ENCODE results near the gene FHIP1B.

The FHIP1B gene

GRCh38 chr11:6237761-6238302, 3.4 kb upstream of the FHIP1B start:
- Histone ChIP-seq H3K4me1 (ENCODE audit: insufficient read depth, low read length) (no peaks in the 10 kb centered on the region), H3K9me3 (ENCODE audit: insufficient read depth, low read depth, low read length) (no peaks in the 10 kb centered on the region), H3K27ac (ENCODE audit: low read length) (no peak overlapping the region), H3K4me3 (ENCODE audit: low read length) (no peak overlapping the region), H3K36me3 (ENCODE audit: insufficient read depth, low read depth, low read length) (no peaks in the 10 kb centered on the region), H3K27me3 (ENCODE audit: insufficient read depth, low read length) (no peaks in the 10 kb centered on the region), H3K9ac (ENCODE audit: low read depth, low read length) (no peak overlapping the region)

- Histone ChIP-seq H3K36me3 (ENCODE audit: insufficient read depth, low read depth, low read length) (no peaks in the 10 kb centered on the region), H3K27ac (ENCODE audit: low read length) (no peak overlapping the region), H3K4me1 (ENCODE audit: insufficient read depth, low read length) (no peaks in the 10 kb centered on the region), H3K9ac (ENCODE audit: low read depth, low read length) (no peak overlapping the region), H3K27me3 (ENCODE audit: insufficient read depth, low read length) (no peaks in the 10 kb centered on the region), H3K9me3 (ENCODE audit: insufficient read depth, low read depth, low read length) (no peaks in the 10 kb centered on the region), H3K4me3 (ENCODE audit: low read length) (no peak overlapping the region)
These were observed 2.8 kb upstream of the FHIP1B start for GRCh38 chr11:6237266-6237665.

GRCh38 chr11:6233984-6234386, 451 bp downstream of the FHIP1B start:
- Histone ChIP-seq H3K27me3 (ENCODE audit: insufficient read depth, low read length) (no peaks in the 10 kb centered on the region), H3K27ac (ENCODE audit: low read length) (no peak overlapping the region), H3K9ac (ENCODE audit: low read depth, low read length) (peak overlapping the region; percentile 82; the same call in 1 of the 2 replicates), H3K4me3 (ENCODE audit: low read length) (peak overlapping the region; percentile 83), H3K4me1 (ENCODE audit: insufficient read depth, low read length) (no peaks in the 10 kb centered on the region), H3K9me3 (ENCODE audit: insufficient read depth, low read depth, low read length) (no peaks in the 10 kb centered on the region), H3K36me3 (ENCODE audit: insufficient read depth, low read depth, low read length) (no peaks in the 10 kb centered on the region)

GRCh38 chr11:6232899-6233298, 1.5 kb downstream of the FHIP1B start:
- no peaks in the 10 kb centered on the region for H3K4me1 ChIP-seq (ENCODE audit: insufficient read depth, low read length)
- no peaks in the 10 kb centered on the region for H3K27me3 ChIP-seq (ENCODE audit: insufficient read depth, low read length)
- H3K9ac ChIP-seq (ENCODE audit: low read depth, low read length), result no peak overlapping the region
- no peaks in the 10 kb centered on the region for H3K9me3 ChIP-seq (ENCODE audit: insufficient read depth, low read depth, low read length)
- H3K27ac ChIP-seq (ENCODE audit: low read length), result no peak overlapping the region
- H3K36me3 ChIP-seq (ENCODE audit: insufficient read depth, low read depth, low read length), result no peaks in the 10 kb centered on the region
- H3K4me3 ChIP-seq (ENCODE audit: low read length), result no peak overlapping the region

- Histone ChIP-seq H3K27ac (ENCODE audit: low read length) (no peak overlapping the region), H3K36me3 (ENCODE audit: insufficient read depth, low read depth, low read length) (no peaks in the 10 kb centered on the region), H3K9me3 (ENCODE audit: insufficient read depth, low read depth, low read length) (no peaks in the 10 kb centered on the region), H3K4me3 (ENCODE audit: low read length) (no peak overlapping the region), H3K27me3 (ENCODE audit: insufficient read depth, low read length) (no peaks in the 10 kb centered on the region), H3K9ac (ENCODE audit: low read depth, low read length) (no peak overlapping the region), H3K4me1 (ENCODE audit: insufficient read depth, low read length) (no peaks in the 10 kb centered on the region)
These were observed 4.5 kb downstream of the FHIP1B start for GRCh38 chr11:6229911-6230310.

- Histone ChIP-seq H3K4me1 (ENCODE audit: insufficient read depth, low read length) (no peaks in the 10 kb centered on the region), H3K4me3 (ENCODE audit: low read length) (no peak overlapping the region), H3K27ac (ENCODE audit: low read length) (no peak overlapping the region), H3K9me3 (ENCODE audit: insufficient read depth, low read depth, low read length) (no peaks in the 10 kb centered on the region), H3K27me3 (ENCODE audit: insufficient read depth, low read length) (no peaks in the 10 kb centered on the region), H3K36me3 (ENCODE audit: insufficient read depth, low read depth, low read length) (peaks cover 11% of the 10 kb centered on the region), H3K9ac (ENCODE audit: low read depth, low read length) (no peak overlapping the region)
These were observed 5.9 kb downstream of the FHIP1B start for GRCh38 chr11:6228520-6228919.

- no peaks in the 10 kb centered on the region for H3K9me3 ChIP-seq (ENCODE audit: insufficient read depth, low read depth, low read length)
- H3K27me3 ChIP-seq (ENCODE audit: insufficient read depth, low read length), result no peaks in the 10 kb centered on the region
- H3K36me3 ChIP-seq (ENCODE audit: insufficient read depth, low read depth, low read length), result peaks cover 36% of the 10 kb centered on the region
- H3K4me1 ChIP-seq (ENCODE audit: insufficient read depth, low read length), result no peaks in the 10 kb centered on the region
- no peak overlapping the region for H3K9ac ChIP-seq (ENCODE audit: low read depth, low read length)
- no peak overlapping the region for H3K4me3 ChIP-seq (ENCODE audit: low read length)
- no peak overlapping the region for H3K27ac ChIP-seq (ENCODE audit: low read length)
These were observed 8.5 kb downstream of the FHIP1B start for GRCh38 chr11:6225896-6226295.

GRCh38 chr11:6225024-6225423, 9.4 kb downstream of the FHIP1B start:
- Histone ChIP-seq H3K27ac (ENCODE audit: low read length) (no peak overlapping the region), H3K9me3 (ENCODE audit: insufficient read depth, low read depth, low read length) (no peaks in the 10 kb centered on the region), H3K9ac (ENCODE audit: low read depth, low read length) (no peak overlapping the region)

GRCh38 chr11:6224421-6224820, 10.0 kb downstream of the FHIP1B start:
- Histone ChIP-seq H3K27ac (ENCODE audit: low read length) (no peak overlapping the region), H3K4me1 (ENCODE audit: insufficient read depth, low read length) (no peaks in the 10 kb centered on the region), H3K9me3 (ENCODE audit: insufficient read depth, low read depth, low read length) (no peaks in the 10 kb centered on the region), H3K36me3 (ENCODE audit: insufficient read depth, low read depth, low read length) (peaks cover 50% of the 10 kb centered on the region), H3K9ac (ENCODE audit: low read depth, low read length) (no peak overlapping the region), H3K27me3 (ENCODE audit: insufficient read depth, low read length) (no peaks in the 10 kb centered on the region), H3K4me3 (ENCODE audit: low read length) (no peak overlapping the region)

More at GRCh38 chr11:6225024-6225423, 9.4 kb downstream of the FHIP1B start:
- H3K27me3 ChIP-seq (ENCODE audit: insufficient read depth, low read length), result no peaks in the 10 kb centered on the region
- H3K4me3 ChIP-seq (ENCODE audit: low read length), result no peak overlapping the region
- H3K36me3 ChIP-seq (ENCODE audit: insufficient read depth, low read depth, low read length), result peaks cover 44% of the 10 kb centered on the region
- no peaks in the 10 kb centered on the region for H3K4me1 ChIP-seq (ENCODE audit: insufficient read depth, low read length)

GRCh38 chr11:6223854-6224253, 10.6 kb downstream of the FHIP1B start:
- Histone ChIP-seq H3K4me3 (ENCODE audit: low read length) (no peak overlapping the region), H3K9me3 (ENCODE audit: insufficient read depth, low read depth, low read length) (no peaks in the 10 kb centered on the region), H3K27me3 (ENCODE audit: insufficient read depth, low read length) (no peaks in the 10 kb centered on the region), H3K27ac (ENCODE audit: low read length) (no peak overlapping the region), H3K9ac (ENCODE audit: low read depth, low read length) (no peak overlapping the region), H3K4me1 (ENCODE audit: insufficient read depth, low read length) (no peaks in the 10 kb centered on the region), H3K36me3 (ENCODE audit: insufficient read depth, low read depth, low read length) (peaks cover 56% of the 10 kb centered on the region)

- peaks cover 95% of the 10 kb centered on the region for H3K36me3 ChIP-seq (ENCODE audit: insufficient read depth, low read depth, low read length)
- no peaks in the 10 kb centered on the region for H3K4me1 ChIP-seq (ENCODE audit: insufficient read depth, low read length)
- H3K4me3 ChIP-seq (ENCODE audit: low read length), result no peak overlapping the region
- no peaks in the 10 kb centered on the region for H3K27me3 ChIP-seq (ENCODE audit: insufficient read depth, low read length)
- H3K9me3 ChIP-seq (ENCODE audit: insufficient read depth, low read depth, low read length), result no peaks in the 10 kb centered on the region
- no peak overlapping the region for H3K27ac ChIP-seq (ENCODE audit: low read length)
- H3K9ac ChIP-seq (ENCODE audit: low read depth, low read length), result no peak overlapping the region
These were observed 15.1 kb downstream of the FHIP1B start for GRCh38 chr11:6219359-6219758.

GRCh38 chr11:6217722-6218121, 16.7 kb downstream of the FHIP1B start:
- Histone ChIP-seq H3K9me3 (ENCODE audit: insufficient read depth, low read depth, low read length) (no peaks in the 10 kb centered on the region), H3K27me3 (ENCODE audit: insufficient read depth, low read length) (no peaks in the 10 kb centered on the region), H3K27ac (ENCODE audit: low read length) (no peak overlapping the region), H3K36me3 (ENCODE audit: insufficient read depth, low read depth, low read length) (peaks cover 92% of the 10 kb centered on the region), H3K9ac (ENCODE audit: low read depth, low read length) (no peak overlapping the region), H3K4me1 (ENCODE audit: insufficient read depth, low read length) (no peaks in the 10 kb centered on the region), H3K4me3 (ENCODE audit: low read length) (no peak overlapping the region)
